Endothelial cell of umbilical vein (primary cell): ENCODE results near the gene CFAP46. TPM values are rescaled to one million over a fixed set of nuclear protein-coding genes. Genes with fewer than 3 reads are reported as not detected.

ENCODE experiments used
- BruUV-seq: library from RNA; stranded (reverse); fragments of 400-500 nt; replicated peaks from 2 replicates; lab custom pipeline; 2021; lab: Mats Ljungman, UMichigan
- CTCF ChIA-PET: fragments of 300-600, 350-600 bp; sonication (Branson Sonifier 250); formaldehyde crosslinking; loops from one replicate; lab custom pipeline; 2021; ENCODE audit warnings: antibody characterized with exemption, inconsistent platforms; lab: Charles Lee
- POLR2A ChIA-PET: fragments of 300-600, 350-600 bp; sonication (Branson Sonifier 250); formaldehyde crosslinking; loops from one replicate; lab custom pipeline; 2021; ENCODE audit warnings: antibody characterized with exemption, inconsistent platforms; lab: Charles Lee
- DNase-seq: peaks from one replicate; pipeline ENCODE4 v3.0.0-alpha.2; 2011; ENCODE audit warnings: low read depth, low spot score
- FAIRE-seq: peaks from 2 replicates; lab custom pipeline; 2011; peaks lifted over from hg19 to GRCh38; lab: Jason Lieb, UNC
- H2AFZ ChIP-seq: 2 replicates; pipeline ENCODE4 v1.6.0; 2012; ENCODE audit warnings: low read depth, low read length, control low read depth, inconsistent platforms
- H3K27ac ChIP-seq: 2 replicates; pipeline ENCODE4 v1.5.1; 2011; ENCODE audit warnings: low read depth, mild to moderate bottlenecking, control low read depth, low read length, moderate library complexity; ENCODE audit not compliant: insufficient read depth
- H3K27me3 ChIP-seq, 2 experiments: 2 replicates each; pipeline versions ENCODE4 v1.6.0 to v1.6.1; 2011; ENCODE audit warnings: low read length in 2 of 2, mixed read lengths in 1 of 2; ENCODE audit not compliant: control insufficient read depth in 2 of 2, insufficient read depth in 2 of 2
- H3K36me3 ChIP-seq, 2 experiments: 2 replicates in 1 of 2; 3 replicates in 1 of 2; pipeline ENCODE4 v1.5.1; 2011; ENCODE audit warnings: low read length in 2 of 2, mild to moderate bottlenecking in 1 of 2, moderate library complexity in 1 of 2; ENCODE audit not compliant: control insufficient read depth in 2 of 2, insufficient read depth in 2 of 2; ENCODE audit errors: extremely low read depth in 1 of 2
- H3K4me1 ChIP-seq: 3 replicates; pipeline ENCODE4 v1.5.1; 2011; ENCODE audit warnings: mild to moderate bottlenecking, low read length; ENCODE audit not compliant: control insufficient read depth, insufficient read depth; ENCODE audit errors: extremely low read depth
- H3K4me2 ChIP-seq: 2 replicates; pipeline ENCODE4 v1.6.1; 2011; ENCODE audit warnings: low read length, control low read depth, mixed read lengths; ENCODE audit not compliant: insufficient read depth
- H3K4me3 ChIP-seq, 3 experiments: fragments of 200-600 bp in 1 of 3; sonication (generic), shearing (Covaris generic) in 1 of 3; replicated peaks in 1 of 3; 2 replicates each; pipeline ENCODE4 v1.5.1; 2011 to 2016; ENCODE audit warnings: control low read depth in 3 of 3, low read length in 3 of 3, mild to moderate bottlenecking in 2 of 3, inconsistent platforms in 1 of 3, low read depth in 1 of 3, moderate library complexity in 1 of 3; ENCODE audit not compliant: insufficient read depth in 1 of 3
- H3K79me2 ChIP-seq: 2 replicates; pipeline ENCODE4 v1.6.0; 2012; ENCODE audit warnings: low read length, inconsistent platforms; ENCODE audit not compliant: control insufficient read depth, insufficient read depth
- H3K9ac ChIP-seq: replicated peaks from 2 replicates; pipeline ENCODE3; 2011; ENCODE audit warnings: low read length, control low read depth; ENCODE audit not compliant: insufficient read depth; ENCODE audit errors: extremely low read depth
- H3K9me1 ChIP-seq: replicated peaks from 3 replicates; pipeline ENCODE4 v1.6.0; 2011; ENCODE audit warnings: mild to moderate bottlenecking, low read length; ENCODE audit not compliant: control insufficient read depth, insufficient read depth; ENCODE audit errors: extremely low read depth
- H3K9me3 ChIP-seq: replicated peaks from 2 replicates; pipeline ENCODE4 v1.5.1; 2012; ENCODE audit warnings: low read length, inconsistent platforms; ENCODE audit not compliant: control insufficient read depth, insufficient read depth
- H4K20me1 ChIP-seq: replicated peaks from 2 replicates; pipeline ENCODE3; 2011; ENCODE audit warnings: mild to moderate bottlenecking, low read length; ENCODE audit not compliant: control insufficient read depth, insufficient read depth; ENCODE audit errors: extremely low read depth
- EZH2 ChIP-seq: IDR thresholded peaks from 2 replicates; pipeline ENCODE4 v1.6.1; 2012; ENCODE audit warnings: borderline replicate concordance, low read depth, mild to moderate bottlenecking, moderate library complexity, low read length, inconsistent platforms; ENCODE audit not compliant: severe bottlenecking
- GATA2 ChIP-seq: IDR thresholded peaks from 2 replicates; pipeline ENCODE4 v1.7.0; 2011; ENCODE audit warnings: low read depth, mild to moderate bottlenecking, moderate library complexity, mixed read lengths, low read length; ENCODE audit not compliant: insufficient read length, insufficient read depth
- JUN ChIP-seq: IDR thresholded peaks from 2 replicates; pipeline ENCODE4 v1.6.1; 2011; ENCODE audit warnings: borderline replicate concordance, low read depth; ENCODE audit not compliant: insufficient read length, insufficient read depth
- MAX ChIP-seq: IDR thresholded peaks from 2 replicates; pipeline ENCODE4 v1.6.1; 2011; ENCODE audit not compliant: insufficient read depth, insufficient read length
- POLR2AphosphoS5 ChIP-seq: IDR thresholded peaks from 2 replicates; pipeline ENCODE4 v1.6.1; 2012; ENCODE audit warnings: low read depth, mild to moderate bottlenecking, control low read depth, low read length, moderate library complexity; ENCODE audit not compliant: insufficient read depth
- dilution Hi-C: fragments of 300-500 bp; cut with MboI; formaldehyde crosslinking; loops from one replicate; pipeline ENCODE4 v1.15.0; 2019; ENCODE audit warnings: low sequenced_read_pairs; ENCODE audit not compliant: extremely low pct_ligation_motif_present
- intact Hi-C: fragments of 100-400 bp; cut with micrococcal nuclease; formaldehyde crosslinking; loops from one replicate; pipeline ENCODE4 v1.10.0; 2022
- polyA plus RNA-seq, 4 experiments: library from polyadenylated mRNA; depleted of rRNA in 3 of 4; stranded (reverse) in 3 of 4; unstranded in 1 of 4; fragments of >200 nt; gene quantifications; 2 replicates each; pipeline versions ENCODE4 v1.2.1 to v1.2.3, GENCODE V29; 2011 to 2012; ENCODE audit warnings: missing spikeins in 1 of 4
- total RNA-seq: library from RNA; stranded (reverse); gene quantifications from 2 replicates; pipeline ENCODE4 v1.2.3, GENCODE V29; 2021
- TF ChIP-seq, protein P1 (sequence below), 2 donors: IDR thresholded peaks; 1 replicate in 1 of 2; 2 replicates in 1 of 2; pipeline ENCODE4 v1.5.1; 2011; ENCODE audit warnings: low read length in 2 of 2, mild to moderate bottlenecking in 2 of 2, moderate library complexity in 2 of 2, control low read depth in 1 of 2, inconsistent platforms in 1 of 2, low read depth in 1 of 2; ENCODE audit not compliant: insufficient read depth in 1 of 2; ENCODE audit errors: extremely low read depth in 1 of 2

CFAP46 gene
- total and polyA plus RNA-seq, 2 donors (not counting 3 experiments of a cell fraction or from before 2014, with no cell fraction given) = 0.75 to 0.98 TPM

DNA sequence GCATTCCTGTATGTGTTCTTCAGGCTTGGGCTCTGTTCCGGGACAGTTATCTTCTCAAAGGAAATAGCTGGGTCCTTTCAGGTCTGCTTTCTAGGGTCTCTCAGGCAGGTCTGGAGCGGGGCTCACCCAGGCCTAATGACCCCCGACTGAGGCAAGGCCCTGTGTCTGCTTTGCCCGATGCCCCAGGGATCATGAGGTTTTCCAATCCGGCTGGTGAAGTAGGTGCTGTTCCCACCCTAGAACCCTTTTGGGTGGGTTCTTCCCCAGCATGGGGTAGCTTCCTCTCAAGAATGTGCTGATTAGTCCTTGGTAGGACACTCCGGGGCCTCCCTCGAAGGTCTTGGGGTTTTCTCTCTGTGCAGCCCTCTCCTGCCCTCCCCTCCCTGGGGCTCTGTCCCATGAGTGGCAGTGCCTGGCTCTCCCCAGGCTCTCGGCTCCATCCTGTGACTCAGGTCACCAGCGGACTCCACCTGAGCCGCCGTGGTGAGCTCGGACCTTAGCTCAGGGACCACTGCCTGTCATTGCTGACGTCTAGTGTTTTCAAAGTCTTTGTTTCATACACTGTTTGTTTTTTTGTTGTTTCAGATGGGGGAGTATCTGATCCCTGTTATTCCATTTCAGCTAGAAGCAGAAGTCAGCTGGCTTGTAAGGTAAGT, 85.4 kb downstream of the CFAP46 start:
- ChIA-PET CTCF (no interaction called here), POLR2A (no interaction called here)
- H3K27ac ChIP-seq = no peak overlapping the region
- H2AFZ ChIP-seq = no peak overlapping the region
- no peaks in the 10 kb centered on the region for H4K20me1 ChIP-seq
- H3K27me3 ChIP-seq = peaks cover 0 to 2% of the 10 kb centered on the region in 2 experiments
- no peak overlapping the region for H3K4me3 ChIP-seq
- FAIRE-seq (no peak), DNase-seq (no peak)
- intact Hi-C loops (no loop called here), dilution Hi-C loops (no loop called here)
- H3K9me3 ChIP-seq = no peaks in the 10 kb centered on the region
- H3K9ac ChIP-seq = no peak overlapping the region
- TF ChIP-seq GATA2 (no peak), MAX (no peak), EZH2 (no peak), POLR2AphosphoS5 (no peak), JUN (no peak)
- TF ChIP-seq, protein P1, sequence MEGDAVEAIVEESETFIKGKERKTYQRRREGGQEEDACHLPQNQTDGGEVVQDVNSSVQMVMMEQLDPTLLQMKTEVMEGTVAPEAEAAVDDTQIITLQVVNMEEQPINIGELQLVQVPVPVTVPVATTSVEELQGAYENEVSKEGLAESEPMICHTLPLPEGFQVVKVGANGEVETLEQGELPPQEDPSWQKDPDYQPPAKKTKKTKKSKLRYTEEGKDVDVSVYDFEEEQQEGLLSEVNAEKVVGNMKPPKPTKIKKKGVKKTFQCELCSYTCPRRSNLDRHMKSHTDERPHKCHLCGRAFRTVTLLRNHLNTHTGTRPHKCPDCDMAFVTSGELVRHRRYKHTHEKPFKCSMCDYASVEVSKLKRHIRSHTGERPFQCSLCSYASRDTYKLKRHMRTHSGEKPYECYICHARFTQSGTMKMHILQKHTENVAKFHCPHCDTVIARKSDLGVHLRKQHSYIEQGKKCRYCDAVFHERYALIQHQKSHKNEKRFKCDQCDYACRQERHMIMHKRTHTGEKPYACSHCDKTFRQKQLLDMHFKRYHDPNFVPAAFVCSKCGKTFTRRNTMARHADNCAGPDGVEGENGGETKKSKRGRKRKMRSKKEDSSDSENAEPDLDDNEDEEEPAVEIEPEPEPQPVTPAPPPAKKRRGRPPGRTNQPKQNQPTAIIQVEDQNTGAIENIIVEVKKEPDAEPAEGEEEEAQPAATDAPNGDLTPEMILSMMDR (IDR thresholded peaks at IDR 0.05; ENCODE audit: extremely low read depth in 1 of 2, insufficient read depth in 1 of 2, low read depth in 1 of 2, low read length in 2 of 2) = no peak
- H3K79me2 ChIP-seq = no peaks in the 10 kb centered on the region
- H3K9me1 ChIP-seq = no peaks in the 10 kb centered on the region
- BruUV-seq = no TSS peak
- no peak overlapping the region for H3K4me2 ChIP-seq
- H3K36me3 ChIP-seq = no peaks in the 10 kb centered on the region
- no peaks in the 10 kb centered on the region for H3K4me1 ChIP-seq
